ENCODE measurements around the gene FOXI3. TPM values are rescaled to one million over a fixed set of nuclear protein-coding genes. Genes with fewer than 3 reads are reported as not detected.

The FOXI3 gene
- total RNA-seq, 4 donors from 2014 or later, result not detected

DNA sequence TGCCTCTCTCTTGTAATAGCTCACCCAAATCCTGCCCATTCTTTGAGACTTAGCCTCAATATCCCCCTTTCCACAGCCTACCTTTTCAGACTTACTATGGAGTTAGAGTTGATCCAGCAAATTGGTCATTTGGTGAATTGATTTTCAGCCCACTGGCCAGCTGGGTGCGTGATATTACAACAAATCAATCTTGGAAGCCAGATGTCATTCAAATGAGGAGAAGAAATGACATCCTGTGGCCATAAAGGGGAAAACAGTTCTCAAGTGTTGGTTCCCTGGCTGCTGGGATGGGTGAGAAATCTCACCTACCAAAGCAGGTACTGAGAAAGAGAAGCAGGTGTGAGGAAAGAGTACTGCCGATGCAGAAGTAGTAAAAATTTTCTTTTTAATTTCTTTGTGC lies 36.7 kb upstream of the FOXI3 start:
- 83% methylated on average over 2 of the region's 2 CpGs for WGBS
- Histone ChIP-seq H3K4me1 (no peaks in the 10 kb centered on the region), H3K27ac (replicated peaks in 1 of 4) (no peak overlapping the region), H3K9me3 (no peaks in the 10 kb centered on the region), H3K36me3 (no peaks in the 10 kb centered on the region), H3K27me3 (no peaks in the 10 kb centered on the region), H3K4me3 (no peak overlapping the region)
- intact Hi-C loops (cut with DNase I), result no loop called here
- DNase-seq (ENCODE audit: extremely low spot score), result no peak
- TF ChIP-seq EP300 (IDR thresholded peaks at IDR 0.05), result no peak
- TF ChIP-seq, protein P1, sequence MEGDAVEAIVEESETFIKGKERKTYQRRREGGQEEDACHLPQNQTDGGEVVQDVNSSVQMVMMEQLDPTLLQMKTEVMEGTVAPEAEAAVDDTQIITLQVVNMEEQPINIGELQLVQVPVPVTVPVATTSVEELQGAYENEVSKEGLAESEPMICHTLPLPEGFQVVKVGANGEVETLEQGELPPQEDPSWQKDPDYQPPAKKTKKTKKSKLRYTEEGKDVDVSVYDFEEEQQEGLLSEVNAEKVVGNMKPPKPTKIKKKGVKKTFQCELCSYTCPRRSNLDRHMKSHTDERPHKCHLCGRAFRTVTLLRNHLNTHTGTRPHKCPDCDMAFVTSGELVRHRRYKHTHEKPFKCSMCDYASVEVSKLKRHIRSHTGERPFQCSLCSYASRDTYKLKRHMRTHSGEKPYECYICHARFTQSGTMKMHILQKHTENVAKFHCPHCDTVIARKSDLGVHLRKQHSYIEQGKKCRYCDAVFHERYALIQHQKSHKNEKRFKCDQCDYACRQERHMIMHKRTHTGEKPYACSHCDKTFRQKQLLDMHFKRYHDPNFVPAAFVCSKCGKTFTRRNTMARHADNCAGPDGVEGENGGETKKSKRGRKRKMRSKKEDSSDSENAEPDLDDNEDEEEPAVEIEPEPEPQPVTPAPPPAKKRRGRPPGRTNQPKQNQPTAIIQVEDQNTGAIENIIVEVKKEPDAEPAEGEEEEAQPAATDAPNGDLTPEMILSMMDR (IDR thresholded peaks at IDR 0.05), result no peak
- no peak for TF ChIP-seq POLR2A (IDR thresholded peaks at IDR 0.05; ENCODE audit: low read depth)
- TF ChIP-seq POLR2AphosphoS5 (IDR thresholded peaks at IDR 0.05), result no peak

DNA sequence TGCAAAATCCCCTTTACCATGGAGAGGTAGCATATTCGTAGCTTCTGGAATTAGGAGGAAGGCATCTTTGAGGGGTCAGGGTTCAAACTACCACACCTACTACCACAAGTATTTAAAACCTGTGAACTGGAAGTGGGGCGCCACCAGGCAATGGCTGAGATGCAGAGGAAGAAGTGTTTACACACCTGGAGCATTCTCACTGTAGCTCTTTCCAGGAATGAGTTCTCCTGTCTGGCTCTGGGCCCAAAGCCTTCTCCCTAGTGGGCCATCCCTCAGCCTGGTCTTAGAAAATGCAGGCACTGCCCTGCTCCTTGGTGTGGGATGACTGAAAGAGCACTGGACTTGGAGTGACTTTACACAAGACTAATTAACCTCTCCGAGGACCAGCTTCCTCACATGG lies 30.7 kb upstream of the FOXI3 start:
- TF ChIP-seq POLR2AphosphoS5 (IDR thresholded peaks at IDR 0.05) (no peak), POLR2A (IDR thresholded peaks at IDR 0.05; ENCODE audit: low read depth) (no peak), EP300 (IDR thresholded peaks at IDR 0.05) (no peak)
- TF ChIP-seq, protein P1 (IDR thresholded peaks at IDR 0.05), result no peak
- H3K4me1 ChIP-seq, result no peaks in the 10 kb centered on the region

DNA sequence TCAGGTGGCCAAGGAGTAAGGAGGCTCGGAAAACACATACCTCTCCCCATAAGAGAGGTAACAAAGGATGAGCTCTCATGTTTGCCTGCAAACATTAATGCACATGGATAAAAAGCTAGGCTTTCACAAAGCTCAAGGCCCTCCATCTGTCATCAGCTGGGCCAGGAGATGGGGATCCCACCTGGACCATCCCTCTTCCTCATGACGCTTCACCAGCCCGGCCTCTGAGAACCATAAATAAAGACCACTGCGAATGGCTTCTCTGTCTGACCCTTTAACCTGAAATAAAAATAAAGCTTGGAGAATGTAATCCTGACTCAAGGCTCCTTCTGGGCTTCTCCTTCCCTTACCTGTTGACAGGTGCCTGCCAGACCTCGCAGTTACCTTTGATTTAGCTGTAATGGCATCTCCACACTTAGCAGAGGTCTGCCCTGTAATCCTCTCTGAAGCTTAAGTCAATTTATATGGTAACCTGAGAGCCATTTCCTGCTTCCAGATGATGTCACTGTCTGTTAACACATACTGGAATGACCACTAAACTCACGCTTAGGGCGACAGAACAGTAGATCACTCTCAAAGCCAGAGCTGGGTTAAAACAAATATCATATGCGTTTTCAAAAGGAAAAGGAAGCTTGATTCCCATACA lies 29.3 kb upstream of the FOXI3 start:
- Histone ChIP-seq H3K4me1 (no peaks in the 10 kb centered on the region), H3K9me3 (no peaks in the 10 kb centered on the region), H3K27me3 (peaks cover 0 to 39% (median 0%) of the 10 kb centered on the region in 4 donors), H3K27ac (replicated peaks in 1 of 4) (no peak overlapping the region), H3K4me3 (no peak overlapping the region), H3K36me3 (no peaks in the 10 kb centered on the region)
- WGBS, result 38% methylated on average over 8 of the region's 8 CpGs
- no peak for DNase-seq (ENCODE audit: extremely low spot score)
- TF ChIP-seq EP300 (IDR thresholded peaks at IDR 0.05) (no peak), POLR2AphosphoS5 (IDR thresholded peaks at IDR 0.05) (no peak), POLR2A (IDR thresholded peaks at IDR 0.05; ENCODE audit: low read depth) (no peak)
- TF ChIP-seq, protein P1 (IDR thresholded peaks at IDR 0.05), result no peak
- intact Hi-C loops (cut with DNase I), result no loop called here

More for the DNA sequence above, 30.7 kb upstream of the FOXI3 start:
- intact Hi-C loops (cut with DNase I), result no loop called here
- no peaks in the 10 kb centered on the region for H3K9me3 ChIP-seq
- DNase-seq (ENCODE audit: extremely low spot score), result no peak
- H3K36me3 ChIP-seq, result no peaks in the 10 kb centered on the region
- no peak overlapping the region for H3K27ac ChIP-seq (replicated peaks in 1 of 4)
- WGBS, result 76% methylated on average over 3 of the region's 3 CpGs
- peaks cover 0 to 28% (median 0%) of the 10 kb centered on the region in 4 donors for H3K27me3 ChIP-seq
- no peak overlapping the region for H3K4me3 ChIP-seq

DNA sequence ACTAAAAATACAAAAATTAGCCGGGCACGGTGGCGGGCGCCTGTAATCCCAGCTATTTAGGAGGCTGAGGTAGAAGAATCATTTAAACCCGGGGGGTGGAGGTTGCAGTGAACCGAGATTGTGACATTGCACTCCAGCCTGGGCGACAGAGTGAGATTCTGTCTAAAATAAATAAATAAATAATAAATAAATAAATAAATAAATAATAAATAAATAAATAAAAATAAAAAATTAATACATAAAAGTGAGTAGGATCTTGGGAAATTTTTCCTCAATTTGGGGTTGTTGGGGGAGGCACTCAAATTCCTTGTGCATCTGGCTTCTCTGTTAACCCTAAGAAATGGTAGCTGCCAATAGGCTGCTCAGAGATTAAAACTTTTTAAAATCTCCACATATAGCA lies 20.3 kb upstream of the FOXI3 start:
- WGBS, result 98% methylated on average over 7 of the region's 7 CpGs
- Histone ChIP-seq H3K27ac (replicated peaks in 1 of 4) (no peak overlapping the region), H3K4me3 (no peak overlapping the region), H3K27me3 (peaks cover 0 to 50% (median 0%) of the 10 kb centered on the region in 4 donors), H3K4me1 (no peaks in the 10 kb centered on the region), H3K36me3 (no peaks in the 10 kb centered on the region), H3K9me3 (no peaks in the 10 kb centered on the region)
- intact Hi-C loops (cut with DNase I), result no loop called here
- no peak for DNase-seq (ENCODE audit: extremely low spot score)
- no peak for TF ChIP-seq EP300 (IDR thresholded peaks at IDR 0.05)
- TF ChIP-seq, protein P1 (IDR thresholded peaks at IDR 0.05), result no peak
- TF ChIP-seq POLR2A (IDR thresholded peaks at IDR 0.05; ENCODE audit: low read depth), result no peak
- no peak for TF ChIP-seq POLR2AphosphoS5 (IDR thresholded peaks at IDR 0.05)
